Common myeloid progenitor, CD34-positive (primary cell): Measurements from ENCODE around the gene MGAT1. TPM values are rescaled to one million over a fixed set of nuclear protein-coding genes. Genes with fewer than 3 reads are reported as not detected.

Source experiments
- CTCF ChIA-PET: fragments of 350-600 bp; sonication (Branson Sonifier 250); formaldehyde crosslinking; loops from one replicate; lab custom pipeline; 2021; ENCODE audit warnings: antibody characterized with exemption; lab: Charles Lee
- POLR2A ChIA-PET: fragments of 350-600 bp; sonication (Branson Sonifier 250); formaldehyde crosslinking; loops from one replicate; lab custom pipeline; 2021; ENCODE audit warnings: antibody characterized with exemption; lab: Charles Lee
- DNase-seq, 3 donors: peaks; one replicate each; pipeline versions ENCODE4 v3.0.0 to v3.0.0-alpha.2; 2013
- H3K27ac ChIP-seq, 2 experiments: 1 replicate in 1 of 2; 2 replicates in 1 of 2; pipeline ENCODE4 v1.7.0; 2013; ENCODE audit warnings: inconsistent platforms in 2 of 2, low read length in 2 of 2, mild to moderate bottlenecking in 2 of 2, low read depth in 1 of 2, moderate library complexity in 1 of 2; ENCODE audit not compliant: severe bottlenecking in 2 of 2, insufficient read depth in 1 of 2, poor library complexity in 1 of 2
- H3K27me3 ChIP-seq, 5 experiments: replicated peaks in 2 of 5; 1 replicate in 3 of 5; 2 replicates in 2 of 5; pipeline versions ENCODE4 v1.6.1 to v1.7.0; 2013; ENCODE audit warnings: low read length in 4 of 5, mild to moderate bottlenecking in 2 of 5, moderate library complexity in 2 of 5, inconsistent platforms in 1 of 5; ENCODE audit not compliant: insufficient read depth in 5 of 5, control insufficient read depth in 4 of 5
- H3K36me3 ChIP-seq, 4 experiments: 1 replicate in 2 of 4; 2 replicates in 2 of 4; pipeline versions ENCODE4 v1.6.1 to v1.7.0; 2013; ENCODE audit warnings: low read length in 3 of 4, control low read depth in 1 of 4, mild to moderate bottlenecking in 1 of 4; ENCODE audit not compliant: control insufficient read depth in 4 of 4, insufficient read depth in 4 of 4
- H3K4me1 ChIP-seq, 4 experiments: 1 replicate in 3 of 4; 2 replicates in 1 of 4; pipeline versions ENCODE4 v1.6.1 to v1.7.1; 2013; ENCODE audit warnings: low read length in 3 of 4, mild to moderate bottlenecking in 3 of 4, control low read depth in 1 of 4, inconsistent platforms in 1 of 4, moderate library complexity in 1 of 4; ENCODE audit not compliant: control insufficient read depth in 4 of 4, insufficient read depth in 4 of 4; ENCODE audit errors: control extremely low read depth in 1 of 4
- H3K4me3 ChIP-seq, 7 experiments: 1 replicate in 4 of 7; 2 replicates in 3 of 7; pipeline versions ENCODE4 v1.5.1 to v1.7.0; 2013; ENCODE audit warnings: mild to moderate bottlenecking in 7 of 7, low read length in 6 of 7, moderate library complexity in 6 of 7, inconsistent platforms in 2 of 7, low read depth in 2 of 7, control low read depth in 1 of 7; ENCODE audit not compliant: insufficient read depth in 4 of 7, control insufficient read depth in 1 of 7; ENCODE audit errors: extremely low read depth in 1 of 7
- H3K9me3 ChIP-seq, 5 experiments: 1 replicate in 4 of 5; 2 replicates in 1 of 5; pipeline versions ENCODE4 v1.6.1 to v1.7.1; 2013; ENCODE audit warnings: low read length in 4 of 5, mild to moderate bottlenecking in 2 of 5, inconsistent platforms in 1 of 5, low read depth in 1 of 5, moderate library complexity in 1 of 5; ENCODE audit not compliant: control insufficient read depth in 4 of 5, insufficient read depth in 2 of 5; ENCODE audit errors: control extremely low read depth in 1 of 5
- WGBS: methylation state at CpG from one replicate; pipeline ENCODE4 v1.1.5; 2013; ENCODE audit not compliant: insufficient coverage; 5-methylcytosine and 5-hydroxymethylcytosine counted together
- polyA plus RNA-seq: library from polyadenylated mRNA; unstranded; fragments of 120-200 nt; gene quantifications from one replicate; pipeline ENCODE4 v1.2.1, GENCODE V29; 2013

The MGAT1 gene
- 67.8 TPM for polyA plus RNA-seq

DNA sequence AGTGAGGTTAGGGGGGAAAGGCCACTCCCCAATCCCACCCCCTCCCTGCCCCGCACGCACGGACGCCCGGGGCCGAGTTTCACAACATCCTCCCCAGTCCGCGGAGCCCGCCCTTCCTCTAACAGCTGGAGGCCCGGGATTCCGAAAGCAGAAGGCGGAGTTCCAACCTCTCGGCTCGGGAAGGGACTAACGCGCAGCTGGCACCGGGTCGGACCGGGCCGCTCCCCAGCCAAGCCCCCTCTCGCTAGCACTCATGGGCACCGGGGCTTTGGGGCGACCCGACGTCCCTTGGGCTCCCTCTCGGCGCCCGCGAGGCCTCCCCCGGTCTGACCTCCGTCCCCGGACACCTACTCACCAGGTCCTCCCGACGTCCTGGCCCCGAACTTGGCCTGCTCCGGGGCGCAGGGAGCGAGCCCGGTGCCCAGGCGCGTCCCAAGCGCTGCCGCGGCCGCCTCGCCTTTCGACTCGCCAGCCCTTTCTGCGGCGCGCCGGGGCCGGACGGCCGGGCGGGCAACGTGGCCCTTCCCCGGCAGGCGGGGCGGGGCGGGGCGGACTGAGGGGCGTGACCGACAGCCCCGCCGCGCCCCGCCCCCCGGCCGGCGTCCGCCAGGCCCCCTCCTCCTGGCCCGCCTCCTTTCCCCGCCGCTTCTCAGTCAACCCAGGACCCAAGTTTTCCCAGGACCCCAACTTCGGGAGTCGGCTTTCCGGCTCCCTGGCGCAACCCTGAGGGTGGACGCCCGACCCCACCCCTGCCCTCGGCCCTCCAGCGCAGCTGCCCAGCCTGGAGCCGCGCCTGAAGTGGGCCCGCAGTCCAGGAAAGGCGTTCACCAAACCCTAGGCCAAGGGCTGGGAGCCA is at the start of gene MGAT1:
MGAT1 (minus strand) TSS at position 482 of the 856 bp plus-strand sequence. CDS start 9,835 bp downstream, outside the sequence.
- H3K27ac ChIP-seq = peak within 1 kb of the TSS; percentile 76 to 92
- H3K36me3 ChIP-seq = peaks cover 0 to 39% (median 4%) of the 10 kb centered on the region in 4 experiments
- H3K4me1 ChIP-seq = peaks cover 43 to 88% (median 77%) of the 10 kb centered on the region in 4 experiments
- WGBS = 0% methylated on average over 32 of the region's 87 CpGs
- H3K27me3 ChIP-seq = no peaks in the 10 kb centered on the region
- peak within 1 kb of the TSS; percentile 69 to 94 (median 85) for H3K4me3 ChIP-seq
- DNase-seq = peak; percentile 73 to 84 (median 78)
- ChIA-PET POLR2A (interaction anchor here (0.6 to 2.8 kb wide), 4 partner anchors 11 to 389 kb away, joined by 3 to 14 read pairs (median 3); no protein-coding TSS in a partner anchor), CTCF (interaction anchor here (0.9 to 4.3 kb wide), 18 partner anchors 8 to 66 kb away, joined by 3 to 29 read pairs (median 4); partner anchors contain the start of gene ZFP62)
- H3K9me3 ChIP-seq = no peaks in the 10 kb centered on the region

DNA sequence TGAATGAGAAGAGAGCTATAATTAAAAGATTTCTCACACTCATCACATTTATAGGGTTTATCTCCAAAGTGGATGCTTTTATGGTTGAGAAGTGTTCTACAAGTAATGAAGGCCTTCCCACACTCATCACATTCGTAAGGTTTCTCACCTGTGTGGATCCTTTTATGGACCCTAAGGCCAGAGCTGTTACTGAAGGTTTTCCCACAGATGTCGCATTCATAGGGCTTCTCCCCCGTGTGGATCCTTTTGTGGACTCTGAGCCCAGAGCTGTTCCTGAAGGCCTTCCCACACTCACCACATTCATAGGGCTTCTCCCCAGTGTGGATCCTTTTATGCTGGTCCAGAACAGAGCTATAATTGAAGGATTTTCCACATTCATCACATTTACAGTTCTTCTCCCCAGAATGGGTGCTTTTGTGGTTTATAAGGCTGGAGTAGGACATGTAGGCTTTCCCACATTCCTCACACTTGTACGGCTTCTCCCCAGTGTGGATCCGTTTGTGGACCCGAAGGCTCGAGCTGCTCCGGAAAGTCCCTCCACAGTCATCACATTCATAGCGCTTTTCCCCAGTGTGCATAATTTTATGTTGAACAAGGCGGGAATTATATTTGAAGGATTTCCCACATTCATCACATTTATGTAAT is 48.0 kb upstream of the MGAT1 start:
- Histone ChIP-seq H3K36me3 (peaks cover 29 to 85% (median 48%) of the 10 kb centered on the region in 4 experiments), H3K27me3 (no peaks in the 10 kb centered on the region), H3K9me3 (peaks cover 18 to 53% (median 30%) of the 10 kb centered on the region in 5 experiments), H3K4me1 (no peaks in the 10 kb centered on the region), H3K4me3 (peak overlapping the region in 1 of 7 experiments; percentile 25), H3K27ac (no peak overlapping the region)
- DNase-seq = no peak
- WGBS = 100% methylated on average over 4 of the region's 10 CpGs
- CTCF ChIA-PET = interaction anchor here (1.9 kb wide), 1 partner anchor 11 kb away, joined by 7 read pairs; no protein-coding TSS in a partner anchor
- POLR2A ChIA-PET = no interaction called here

DNA sequence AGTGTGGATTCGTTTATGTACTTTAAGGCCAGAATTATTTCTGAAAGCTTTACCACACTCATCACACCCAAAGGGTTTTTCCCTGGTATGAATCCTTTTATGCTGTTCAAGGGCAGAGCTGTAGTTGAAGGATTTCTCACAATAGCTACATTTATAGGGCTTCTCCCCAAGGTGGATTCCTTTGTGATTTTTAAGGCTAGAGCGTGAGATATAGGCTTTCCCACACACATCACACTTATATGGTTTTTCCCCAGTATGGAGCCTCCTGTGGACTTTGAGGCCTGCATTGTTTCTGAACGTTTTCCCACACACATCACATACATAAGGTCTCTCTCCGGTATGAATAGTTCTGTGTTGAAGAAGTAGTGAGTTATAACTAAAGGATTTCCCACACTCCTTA is 47.2 kb upstream of the MGAT1 start:
- ChIA-PET POLR2A (no interaction called here), CTCF (interaction anchor here (1.3 to 1.9 kb wide), 3 partner anchors 10 to 19 kb away, joined by 3 to 7 read pairs (median 7); no protein-coding TSS in a partner anchor)
- WGBS = no CpG with 5 or more reads among the region's 4 CpGs
- Histone ChIP-seq H3K4me1 (no peaks in the 10 kb centered on the region), H3K36me3 (peaks cover 25 to 78% (median 47%) of the 10 kb centered on the region in 4 experiments), H3K27me3 (no peaks in the 10 kb centered on the region), H3K4me3 (no peak overlapping the region), H3K27ac (no peak overlapping the region), H3K9me3 (peaks cover 18 to 53% (median 30%) of the 10 kb centered on the region in 5 experiments)
- DNase-seq = no peak

DNA sequence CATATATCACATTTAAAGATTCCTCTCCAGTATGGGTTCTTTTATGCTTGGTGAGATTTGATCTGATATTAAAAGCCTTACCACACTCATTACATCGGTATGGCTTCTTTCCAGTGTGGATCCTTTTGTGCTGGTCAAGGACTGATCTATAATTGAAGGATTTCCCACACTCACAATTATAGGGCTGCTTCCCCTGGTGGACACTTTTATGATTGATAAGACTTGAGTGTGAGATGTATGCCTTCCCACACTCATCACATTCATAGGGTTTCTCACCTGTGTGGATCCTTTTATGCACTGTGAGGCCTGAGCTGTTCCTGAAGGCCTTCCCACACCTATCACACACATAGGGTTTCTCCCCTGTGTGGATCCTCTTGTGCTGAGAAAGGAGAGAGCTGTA is 46.3 kb upstream of the MGAT1 start:
- no peak overlapping the region for H3K4me3 ChIP-seq
- no CpG with 5 or more reads among the region's 1 CpG for whole genome bisulfite sequencing
- ChIA-PET POLR2A (no interaction called here), CTCF (interaction anchor here (1.2 to 1.6 kb wide), 4 partner anchors 11 to 65 kb away, joined by 3 to 7 read pairs (median 4); no protein-coding TSS in a partner anchor)
- peaks cover 18 to 53% (median 30%) of the 10 kb centered on the region in 5 experiments for H3K9me3 ChIP-seq
- H3K27ac ChIP-seq = no peak overlapping the region
- H3K27me3 ChIP-seq = no peaks in the 10 kb centered on the region
- no peak for DNase-seq
- peaks cover 25 to 70% (median 47%) of the 10 kb centered on the region in 4 experiments for H3K36me3 ChIP-seq
- H3K4me1 ChIP-seq = no peaks in the 10 kb centered on the region

DNA sequence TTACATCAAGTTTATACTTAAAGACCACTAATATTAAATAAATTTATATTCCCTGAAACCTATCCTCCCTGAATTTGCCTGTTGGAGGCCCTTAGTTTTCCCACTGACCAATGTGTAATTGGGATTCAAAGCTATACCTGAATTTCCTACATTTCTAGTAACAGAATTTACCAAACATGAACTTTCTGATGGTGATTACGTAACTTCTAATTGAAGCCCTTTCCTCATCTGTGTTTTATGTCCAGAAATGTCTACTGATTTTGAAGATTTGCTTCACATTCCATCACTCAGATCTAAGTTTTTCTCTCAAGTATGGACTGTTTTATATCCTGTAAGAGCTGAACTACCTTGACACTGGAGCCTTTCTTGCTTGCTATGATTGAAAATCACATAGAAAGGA is 45.7 kb upstream of the MGAT1 start:
- Histone ChIP-seq H3K4me3 (no peak overlapping the region), H3K4me1 (no peaks in the 10 kb centered on the region), H3K27me3 (no peaks in the 10 kb centered on the region), H3K36me3 (peaks cover 25 to 64% (median 44%) of the 10 kb centered on the region in 4 experiments), H3K9me3 (peaks cover 18 to 53% (median 30%) of the 10 kb centered on the region in 5 experiments), H3K27ac (no peak overlapping the region)
- POLR2A ChIA-PET = no interaction called here
- CTCF ChIA-PET = interaction anchor here (1.2 to 1.6 kb wide), 3 partner anchors 12 to 64 kb away, joined by 3 to 7 read pairs (median 4); no protein-coding TSS in a partner anchor
- 100% methylated on average over 1 of the region's 1 CpG for WGBS
- DNase-seq = no peak

DNA sequence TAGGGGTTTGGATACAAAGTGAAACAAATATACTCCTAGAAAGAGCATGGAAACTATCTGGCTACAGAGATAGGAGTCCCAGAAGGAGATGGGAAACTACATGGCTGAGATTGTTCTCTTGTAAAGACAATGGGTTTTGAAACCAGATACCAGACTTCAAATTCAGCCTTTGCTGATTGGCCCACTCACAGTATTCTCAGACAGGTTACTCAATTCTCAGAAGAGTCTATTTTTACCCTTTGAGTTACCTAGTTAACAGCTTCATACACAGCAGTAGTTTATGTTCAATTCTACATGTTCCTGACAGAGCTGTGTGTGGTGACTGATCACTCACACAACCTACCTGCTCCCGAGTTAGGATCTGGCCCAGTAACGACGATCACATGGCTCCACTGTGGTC is 44.4 kb upstream of the MGAT1 start:
- Histone ChIP-seq H3K27ac (no peak overlapping the region), H3K36me3 (peaks cover 25 to 53% (median 42%) of the 10 kb centered on the region in 4 experiments), H3K9me3 (peaks cover 18 to 53% (median 30%) of the 10 kb centered on the region in 5 experiments), H3K4me1 (no peaks in the 10 kb centered on the region), H3K4me3 (no peak overlapping the region), H3K27me3 (no peaks in the 10 kb centered on the region)
- 33% methylated on average over 3 of the region's 3 CpGs for WGBS
- ChIA-PET POLR2A (no interaction called here), CTCF (no interaction called here)
- DNase-seq = no peak
